CD4-positive, alpha-beta T cell treated with Interleukin-17A for 4 hours (primary cell): ENCODE data around the gene GPR65.

Source experiments
- DNase-seq: peaks from one replicate; pipeline ENCODE4 v3.0.0-alpha.2; 2020; ENCODE audit warnings: mixed read lengths

The GPR65 gene

DNA sequence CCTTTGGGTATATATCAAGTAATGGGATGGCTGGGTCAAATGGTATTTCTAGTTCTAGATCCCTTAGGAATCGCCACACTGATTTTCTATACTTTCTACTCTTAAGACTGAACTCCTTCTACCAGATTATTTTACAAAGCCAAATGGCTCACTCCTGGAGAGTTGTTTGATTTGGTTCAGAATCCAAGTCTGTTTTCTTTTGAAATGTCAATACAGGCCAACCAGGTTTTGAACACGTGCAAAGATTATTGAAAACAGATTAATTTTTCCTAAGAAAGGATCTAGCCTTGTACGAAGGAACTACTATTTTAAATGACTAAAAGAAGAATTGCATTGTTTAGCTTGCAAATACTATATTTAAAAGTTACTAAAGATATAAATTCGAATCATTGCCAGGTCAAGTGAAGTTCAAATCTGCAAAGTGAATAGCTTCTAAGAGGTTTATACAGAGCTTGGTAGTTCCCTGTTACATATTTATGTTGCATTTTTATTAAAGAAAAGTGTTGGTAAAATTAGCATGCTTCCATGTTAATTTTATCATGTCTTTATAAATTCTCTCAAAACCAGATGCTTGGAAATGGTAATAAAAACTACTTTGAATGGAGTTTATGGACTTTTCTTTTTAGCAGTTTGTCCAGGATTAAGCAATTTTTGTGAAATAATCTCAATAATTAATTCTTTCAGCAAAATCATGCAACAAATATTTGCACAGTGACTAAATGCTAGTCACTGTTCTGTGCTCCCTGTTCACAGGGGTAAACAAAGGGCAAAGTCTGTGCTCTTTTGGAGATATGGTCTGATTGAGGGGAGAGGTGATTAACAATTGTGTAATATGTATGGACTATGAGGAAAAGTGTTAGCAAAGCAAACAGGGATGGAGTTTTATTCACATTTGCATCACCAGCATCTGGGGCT, 38.9 kb downstream of the GPR65 start:
- no peak for DNase-seq

DNA sequence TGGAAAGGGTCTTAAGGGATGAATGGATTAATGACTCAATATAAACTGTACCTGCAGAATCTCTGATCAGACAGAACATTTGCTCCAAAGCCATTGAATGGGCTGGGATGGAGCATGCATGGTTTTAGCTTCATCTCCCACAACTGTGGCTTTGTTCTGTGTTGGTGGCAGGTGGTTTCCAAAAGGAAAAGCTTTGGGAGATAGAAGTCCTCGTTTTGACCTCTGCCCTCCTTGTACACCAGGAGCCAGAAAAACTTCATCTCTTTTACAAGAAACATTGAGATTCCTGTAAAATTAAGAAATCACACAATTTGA, 39.5 kb downstream of the GPR65 start:
- no peak for DNase-seq

GRCh38 chr14:88044776-88045446, 40.0 kb downstream of the GPR65 start:
- DNase-seq: no peak

DNA sequence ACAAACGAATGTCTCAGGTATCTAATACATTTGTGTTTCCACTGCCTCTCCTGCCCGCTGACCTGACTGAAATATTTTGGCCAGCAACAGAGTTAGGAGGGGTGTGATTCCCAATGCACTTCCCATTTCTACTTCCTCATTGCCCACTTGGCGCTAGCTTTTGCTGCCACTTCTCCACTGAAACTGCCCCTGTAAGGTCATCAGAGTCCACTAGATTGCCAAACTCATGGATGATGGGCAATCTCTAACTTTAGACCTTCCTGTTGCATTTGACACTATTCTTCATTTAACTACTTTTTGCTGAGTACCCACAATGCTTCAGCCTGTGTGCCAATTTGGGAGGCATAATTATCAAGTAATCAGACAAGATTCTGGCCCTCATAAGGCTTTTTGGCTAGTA, 40.8 kb downstream of the GPR65 start:
- no peak for DNase-seq

GRCh38 chr14:88048351-88048750, 43.4 kb downstream of the GPR65 start:
- no peak for DNase-seq

GRCh38 chr14:88049266-88049665, 44.3 kb downstream of the GPR65 start:
- DNase-seq: no peak

DNA sequence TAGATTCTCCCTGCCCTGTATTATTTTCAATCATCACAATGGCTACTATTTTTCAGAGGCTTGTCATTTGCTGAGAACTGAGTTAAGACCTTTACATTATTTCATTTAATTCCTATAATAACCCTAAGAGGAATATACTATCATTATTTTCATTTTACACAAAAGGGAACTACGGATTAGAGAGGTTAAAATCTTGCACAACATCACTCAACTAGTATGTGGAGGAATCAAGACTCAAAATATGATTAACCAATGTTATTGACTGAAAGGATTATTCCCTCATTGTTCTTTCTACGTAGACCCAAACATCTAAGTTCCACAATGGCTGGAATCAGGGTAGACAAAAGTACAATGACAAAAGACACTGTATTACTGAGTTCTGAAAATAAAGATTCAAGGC, 45.0 kb downstream of the GPR65 start:
- no peak for DNase-seq

DNA sequence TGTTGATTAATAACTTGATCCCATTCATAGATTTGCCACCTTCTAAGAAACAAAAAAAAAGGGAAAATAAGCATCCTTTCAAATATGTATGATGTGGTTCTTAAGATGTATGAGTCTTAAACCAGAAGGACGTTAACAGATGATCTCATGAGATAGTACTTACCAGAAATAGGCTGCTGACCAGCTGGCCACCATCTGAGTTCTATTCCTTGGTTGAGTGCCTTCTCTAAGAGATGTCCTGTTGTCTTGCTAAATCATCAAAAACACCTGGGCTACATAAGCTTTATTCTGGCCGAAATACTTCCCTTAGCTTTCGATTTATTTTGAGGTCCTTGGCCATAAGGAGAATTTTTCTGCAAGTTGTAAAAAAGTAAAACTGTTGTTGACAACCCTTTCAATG, 55.6 kb downstream of the GPR65 start:
- no peak for DNase-seq

- no peak for DNase-seq
These were observed 58.9 kb downstream of the GPR65 start for GRCh38 chr14:88063811-88064210.
